SU-DHL-6 (cell line): ENCODE results near the gene WIF1.

Experiments used
- H2AFZ ChIP-seq: fragments of 200-600 bp; sonication (generic); 2 replicates; pipeline ENCODE4 v1.6.1; 2014; ENCODE audit warnings: low read depth, mild to moderate bottlenecking, moderate library complexity, mixed read lengths, antibody characterized with exemption, low read length; ENCODE audit not compliant: severe bottlenecking
- H3F3A ChIP-seq: fragments of 200-600 bp; shearing (Covaris generic); 2 replicates; pipeline ENCODE4 v1.6.0; 2016; ENCODE audit warnings: antibody characterized with exemption, mild to moderate bottlenecking; ENCODE audit not compliant: insufficient read depth
- H3K27ac ChIP-seq: fragments of 200-600 bp; sonication (generic); 2 replicates; pipeline ENCODE4 v1.5.1; 2016; ENCODE audit warnings: low read depth, mild to moderate bottlenecking, low read length, moderate library complexity, mixed read lengths
- H3K27me3 ChIP-seq: fragments of 200-600 bp; sonication (generic), shearing (Covaris generic); 2 replicates; pipeline ENCODE4 v1.6.0; 2014; ENCODE audit warnings: mild to moderate bottlenecking, low read length
- H3K36me3 ChIP-seq: fragments of 200-600 bp; sonication (generic); 2 replicates; pipeline ENCODE4 v1.6.1; 2014; ENCODE audit warnings: mild to moderate bottlenecking, low read length, mixed read lengths
- H3K4me2 ChIP-seq: fragments of 300-600, 200-600 bp; shearing (Covaris generic), sonication (generic); 2 replicates; pipeline ENCODE4 v1.6.0; 2014; ENCODE audit warnings: low read length, low read depth, mild to moderate bottlenecking; ENCODE audit not compliant: poor library complexity, severe bottlenecking
- H3K4me3 ChIP-seq: fragments of 200-600 bp; sonication (generic); 2 replicates; pipeline ENCODE4 v1.5.1; 2014; ENCODE audit warnings: antibody characterized with exemption, low read length, mild to moderate bottlenecking, mixed read lengths; ENCODE audit not compliant: insufficient read depth, poor library complexity, severe bottlenecking
- H3K79me2 ChIP-seq: fragments of 200-600 bp; sonication (generic); 2 replicates; pipeline ENCODE4 v1.6.1; 2014; ENCODE audit warnings: mild to moderate bottlenecking, low read length, moderate library complexity; ENCODE audit not compliant: insufficient read depth
- H3K9ac ChIP-seq: fragments of 200-600 bp; sonication (generic); 2 replicates; pipeline ENCODE4 v1.7.0; 2014; ENCODE audit warnings: mild to moderate bottlenecking, low read length
- H3K9me2 ChIP-seq: fragments of 200-600 bp; sonication (generic); replicated peaks from 2 replicates; pipeline ENCODE4 v1.6.1; 2014; ENCODE audit warnings: low read length; ENCODE audit not compliant: insufficient read depth
- H3K9me3 ChIP-seq: fragments of 200-600 bp; sonication (generic); 2 replicates; pipeline ENCODE4 v1.6.1; 2014; ENCODE audit warnings: low read length, mixed read lengths; ENCODE audit not compliant: insufficient read depth
- H4K20me1 ChIP-seq: fragments of 200-600 bp; sonication (generic); 2 replicates; pipeline ENCODE4 v1.6.1; 2014; ENCODE audit warnings: low read depth, mild to moderate bottlenecking, antibody characterized with exemption, low read length, moderate library complexity, mixed read lengths
- CTCF ChIP-seq: fragments of 200-600 bp; sonication (generic); IDR thresholded peaks from one replicate; pipeline ENCODE4 v1.5.1; 2017; ENCODE audit warnings: antibody characterized with exemption, mild to moderate bottlenecking, low read length, moderate library complexity; ENCODE audit not compliant: insufficient read depth, poor library complexity, severe bottlenecking
- EZH2phosphoT487 ChIP-seq: fragments of 200-600 bp; sonication (generic), shearing (Covaris generic); conservative IDR thresholded peaks from 2 replicates; pipeline ENCODE4 v1.6.1; 2018; ENCODE audit warnings: mild to moderate bottlenecking, antibody characterized with exemption, low read length, moderate library complexity, mixed read lengths

WIF1 gene

DNA sequence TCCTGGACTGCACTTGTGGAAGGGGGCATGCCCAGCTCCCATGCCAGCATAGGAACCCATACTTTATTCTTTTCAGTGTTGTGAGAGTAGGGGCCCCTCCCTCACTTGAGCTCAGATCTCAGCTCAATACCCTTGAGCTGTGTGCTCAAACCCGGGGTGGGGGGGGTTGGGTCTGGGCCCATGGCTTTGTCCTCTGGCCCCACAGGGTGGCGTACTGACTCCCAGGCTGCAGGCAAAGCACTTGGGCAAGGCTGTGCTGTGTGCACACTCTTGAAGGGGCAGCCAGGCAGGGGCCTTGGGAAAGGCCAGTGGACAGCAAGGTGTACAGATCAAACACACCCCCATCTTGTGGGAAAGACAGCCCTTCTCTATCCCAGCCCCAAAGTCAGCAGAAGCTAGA is 81.8 kb downstream of the WIF1 start:
- Histone ChIP-seq H3K36me3 (no peaks in the 10 kb centered on the region), H3F3A (no peaks in the 10 kb centered on the region), H3K27ac (no peak overlapping the region), H3K27me3 (no peaks in the 10 kb centered on the region), H3K9me2 (no peaks in the 10 kb centered on the region), H3K9me3 (no peaks in the 10 kb centered on the region), H3K9ac (no peak overlapping the region), H3K4me2 (no peak overlapping the region), H3K4me3 (no peak overlapping the region), H3K79me2 (no peaks in the 10 kb centered on the region), H2AFZ (no peak overlapping the region), H4K20me1 (no peaks in the 10 kb centered on the region)
- no peak for TF ChIP-seq CTCF

DNA sequence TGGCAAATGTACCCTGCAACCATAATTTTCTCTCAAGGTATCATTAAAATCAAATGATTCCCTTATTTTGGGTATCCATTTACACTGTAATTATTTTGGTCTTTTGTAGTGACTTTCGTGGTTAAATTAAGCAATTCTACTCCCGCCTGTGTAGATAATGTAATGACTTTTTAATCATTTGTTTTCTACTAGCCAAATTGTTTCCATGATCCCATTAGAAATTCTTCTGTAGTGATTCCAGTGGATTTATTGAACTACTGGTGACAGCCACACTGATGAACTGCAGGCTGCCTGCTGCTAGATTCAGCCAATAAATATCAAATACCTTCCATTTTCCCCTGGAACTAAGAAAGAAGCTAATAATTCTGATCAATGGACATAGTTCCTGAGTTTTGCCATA is 96.0 kb downstream of the WIF1 start:
- Histone ChIP-seq H3K36me3 (no peaks in the 10 kb centered on the region), H3K4me2 (no peak overlapping the region), H3K79me2 (no peaks in the 10 kb centered on the region), H3K9me2 (no peaks in the 10 kb centered on the region), H3K27me3 (no peaks in the 10 kb centered on the region), H4K20me1 (no peaks in the 10 kb centered on the region), H3F3A (no peaks in the 10 kb centered on the region), H3K4me3 (no peak overlapping the region), H3K9me3 (0 out of 2 replicates have a peak, but pooled peaks cover 5% of the 10 kb centered on the region), H3K27ac (no peak overlapping the region), H3K9ac (no peak overlapping the region), H2AFZ (no peak overlapping the region)
- TF ChIP-seq EZH2phosphoT487: no peak
- no peak for TF ChIP-seq CTCF

- Histone ChIP-seq H3K4me3 (no peak overlapping the region), H3K36me3 (no peaks in the 10 kb centered on the region), H3K9ac (no peak overlapping the region), H3F3A (no peaks in the 10 kb centered on the region), H3K27me3 (no peaks in the 10 kb centered on the region), H3K27ac (no peak overlapping the region), H3K9me2 (no peaks in the 10 kb centered on the region), H3K79me2 (no peaks in the 10 kb centered on the region), H2AFZ (no peak overlapping the region), H3K4me2 (no peak overlapping the region), H3K9me3 (0 out of 2 replicates have a peak, but pooled peaks cover 5% of the 10 kb centered on the region), H4K20me1 (no peaks in the 10 kb centered on the region)
- TF ChIP-seq EZH2phosphoT487: no peak
- no peak for TF ChIP-seq CTCF
These were observed 97.6 kb downstream of the WIF1 start for GRCh38 chr12:65023485-65023884.

DNA sequence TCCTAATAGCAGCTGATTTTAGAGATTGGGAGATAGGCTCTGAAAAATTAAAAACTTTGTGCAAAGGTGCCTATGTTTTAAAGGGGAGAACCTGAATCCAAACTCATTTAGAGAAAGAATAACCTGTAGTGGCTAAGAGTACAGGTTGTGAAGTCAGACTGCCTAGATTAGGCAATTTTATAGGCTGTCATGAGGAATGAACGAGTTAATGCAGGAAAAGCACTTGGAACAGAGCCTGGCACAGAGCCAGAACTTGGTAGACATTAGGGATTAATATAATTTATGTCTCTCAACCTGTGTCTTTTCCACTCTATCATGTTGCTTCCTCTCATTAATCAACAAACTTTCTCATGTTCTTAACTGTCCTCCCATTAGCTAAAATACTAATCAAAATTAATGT is 98.1 kb downstream of the WIF1 start:
- Histone ChIP-seq H3K79me2 (no peaks in the 10 kb centered on the region), H3K36me3 (no peaks in the 10 kb centered on the region), H3K9me2 (no peaks in the 10 kb centered on the region), H3K4me2 (no peak overlapping the region), H4K20me1 (no peaks in the 10 kb centered on the region), H3K27ac (no peak overlapping the region), H2AFZ (no peak overlapping the region), H3K9me3 (0 out of 2 replicates have a peak, but pooled peaks cover 5% of the 10 kb centered on the region), H3K27me3 (no peaks in the 10 kb centered on the region), H3K9ac (no peak overlapping the region), H3F3A (no peaks in the 10 kb centered on the region), H3K4me3 (no peak overlapping the region)
- TF ChIP-seq EZH2phosphoT487 (no peak), CTCF (no peak)
